H9 (cell line): ENCODE data around the gene SMIM12. TPM values are rescaled to one million over a fixed set of nuclear protein-coding genes. Genes with fewer than 3 reads are reported as not detected.

Experiments
- DNase-seq: peaks from one replicate; pipeline ENCODE4 v3.0.0-alpha.2; 2017
- H2AFZ ChIP-seq: one replicate; pipeline ENCODE4 v1.6.1; 2013; ENCODE audit warnings: mild to moderate bottlenecking, low read length, control low read depth, moderate library complexity
- H2AK5ac ChIP-seq: 2 replicates; pipeline ENCODE4 v1.6.1; 2013; ENCODE audit warnings: low read length, control low read depth, mixed read lengths; ENCODE audit not compliant: insufficient read length
- H2BK120ac ChIP-seq: one replicate; pipeline ENCODE4 v1.6.1; 2013; ENCODE audit warnings: low read depth, mild to moderate bottlenecking, low read length, control low read depth, inconsistent platforms; ENCODE audit not compliant: poor library complexity, severe bottlenecking
- H2BK12ac ChIP-seq: 2 replicates; pipeline ENCODE4 v1.6.1; 2013; ENCODE audit warnings: low read length, control low read depth, mixed read lengths, low read depth; ENCODE audit not compliant: insufficient read length
- H2BK15ac ChIP-seq: 2 replicates; pipeline ENCODE4 v1.6.1; 2013; ENCODE audit warnings: low read depth, low read length, control low read depth
- H2BK20ac ChIP-seq: one replicate; pipeline ENCODE4 v1.6.1; 2013; ENCODE audit warnings: low read depth, mild to moderate bottlenecking, low read length, control low read depth, inconsistent platforms; ENCODE audit not compliant: poor library complexity, severe bottlenecking
- H2BK5ac ChIP-seq: 2 replicates; pipeline ENCODE4 v1.6.1; 2013; ENCODE audit warnings: low read length, control low read depth, mixed read lengths; ENCODE audit not compliant: insufficient read length
- H3K14ac ChIP-seq: 2 replicates; pipeline ENCODE4 v1.6.1; 2013; ENCODE audit warnings: low read length, control low read depth; ENCODE audit not compliant: insufficient read depth
- H3K18ac ChIP-seq: 2 replicates; pipeline ENCODE4 v1.6.1; 2013; ENCODE audit warnings: low read depth, mild to moderate bottlenecking, mixed read lengths, low read length, control low read depth; ENCODE audit not compliant: insufficient read length
- H3K23ac ChIP-seq: 2 replicates; pipeline ENCODE4 v1.6.1; 2013; ENCODE audit warnings: low read length, control low read depth, mixed read lengths, low read depth; ENCODE audit not compliant: insufficient read length
- H3K23me2 ChIP-seq: 2 replicates; pipeline ENCODE4 v1.6.1; 2013; ENCODE audit warnings: low read depth, mild to moderate bottlenecking, mixed read lengths, low read length, control low read depth; ENCODE audit not compliant: insufficient read length, poor library complexity, severe bottlenecking
- H3K27ac ChIP-seq: 2 replicates; pipeline ENCODE4 v1.5.1; 2013; ENCODE audit warnings: low read length, control low read depth, mixed read lengths, low read depth; ENCODE audit not compliant: insufficient read length
- H3K27me3 ChIP-seq: 2 replicates; pipeline ENCODE4 v1.6.1; 2013; ENCODE audit warnings: low read length, control low read depth, inconsistent platforms; ENCODE audit not compliant: insufficient read depth
- H3K4ac ChIP-seq: 2 replicates; pipeline ENCODE4 v1.6.1; 2013; ENCODE audit warnings: low read depth, mild to moderate bottlenecking, control low read depth, inconsistent platforms, low read length, moderate library complexity
- H3K4me1 ChIP-seq: 2 replicates; pipeline ENCODE4 v1.6.1; 2013; ENCODE audit warnings: low read length, control low read depth, inconsistent platforms; ENCODE audit not compliant: insufficient read depth
- H3K4me2 ChIP-seq: 2 replicates; pipeline ENCODE4 v1.6.1; 2013; ENCODE audit warnings: low read length, control low read depth, mixed read lengths; ENCODE audit not compliant: insufficient read length, insufficient read depth
- H3K56ac ChIP-seq: 2 replicates; pipeline ENCODE4 v1.6.1; 2013; ENCODE audit warnings: low read depth, mild to moderate bottlenecking, mixed read lengths, low read length, control low read depth; ENCODE audit not compliant: insufficient read length
- H3K79me1 ChIP-seq: 2 replicates; pipeline ENCODE4 v1.6.1; 2013; ENCODE audit warnings: low read depth, mild to moderate bottlenecking, moderate library complexity, low read length, control low read depth, inconsistent platforms; ENCODE audit not compliant: insufficient read depth, poor library complexity, severe bottlenecking
- H3K79me2 ChIP-seq: 2 replicates; pipeline ENCODE4 v1.6.1; 2013; ENCODE audit warnings: low read length, control low read depth, inconsistent platforms; ENCODE audit not compliant: insufficient read depth
- H3K9ac ChIP-seq: 2 replicates; pipeline ENCODE4 v1.6.1; 2013; ENCODE audit warnings: low read length, control low read depth, mixed read lengths; ENCODE audit not compliant: insufficient read length; ENCODE audit errors: extremely low read depth
- H3K9me3 ChIP-seq: one replicate; pipeline ENCODE4 v1.6.1; 2013; ENCODE audit warnings: low read depth, low read length, inconsistent platforms; ENCODE audit not compliant: control insufficient read depth
- H3T11ph ChIP-seq: one replicate; pipeline ENCODE4 v1.6.1; 2013; ENCODE audit warnings: mild to moderate bottlenecking, low read length, control low read depth, inconsistent platforms
- H4K20me1 ChIP-seq: one replicate; pipeline ENCODE4 v1.6.1; 2013; ENCODE audit not compliant: control insufficient read depth, insufficient read length, insufficient read depth
- H4K5ac ChIP-seq: 2 replicates; pipeline ENCODE4 v1.6.1; 2013; ENCODE audit warnings: low read depth, mild to moderate bottlenecking, mixed read lengths, low read length, control low read depth; ENCODE audit not compliant: insufficient read length
- H4K8ac ChIP-seq: replicated peaks from 2 replicates; pipeline ENCODE4 v1.6.1; 2013; ENCODE audit warnings: low read length, control low read depth, mixed read lengths, low read depth; ENCODE audit not compliant: insufficient read length
- H4K91ac ChIP-seq: 2 replicates; pipeline ENCODE4 v1.6.1; 2013; ENCODE audit warnings: low read depth, mild to moderate bottlenecking, moderate library complexity, mixed read lengths, low read length, control low read depth; ENCODE audit not compliant: insufficient read length
- H3K27ac Mint-ChIP-seq, 3 experiments: 2 replicates in 2 of 3; 3 replicates in 1 of 3; pipeline ENCODE4 v1.8.0; 2020 to 2021; ENCODE audit warnings: mixed read lengths in 3 of 3, mild to moderate bottlenecking in 1 of 3, moderate library complexity in 1 of 3
- H3K27me3 Mint-ChIP-seq: 2 replicates; pipeline ENCODE4 v1.8.0; 2021; ENCODE audit warnings: low read depth, mild to moderate bottlenecking, moderate library complexity, mixed read lengths
- H3K36me3 Mint-ChIP-seq, 3 experiments: 2 replicates in 2 of 3; 3 replicates in 1 of 3; pipeline ENCODE4 v1.8.0; 2020 to 2021; ENCODE audit warnings: low read depth in 3 of 3, mixed read lengths in 3 of 3; ENCODE audit not compliant: insufficient read depth in 1 of 3
- H3K4me1 Mint-ChIP-seq, 2 experiments: 2 replicates each; pipeline ENCODE4 v1.8.0; 2020; ENCODE audit warnings: mixed read lengths in 2 of 2
- H3K4me3 Mint-ChIP-seq, 2 experiments: 2 replicates in 1 of 2; 3 replicates in 1 of 2; pipeline ENCODE4 v1.8.0; 2020 to 2021; ENCODE audit warnings: mild to moderate bottlenecking in 2 of 2, mixed read lengths in 2 of 2, moderate library complexity in 1 of 2
- H3K9me3 Mint-ChIP-seq, 2 experiments: 2 replicates in 1 of 2; 3 replicates in 1 of 2; pipeline ENCODE4 v1.8.0; 2020; ENCODE audit warnings: mild to moderate bottlenecking in 2 of 2, mixed read lengths in 2 of 2, moderate library complexity in 1 of 2
- CTCF ChIP-seq: fragments of 200-600 bp; sonication (generic); conservative IDR thresholded peaks from 3 replicates; pipeline ENCODE4 v1.8.0; 2021; ENCODE audit warnings: antibody characterized with exemption, mild to moderate bottlenecking
- WGBS: extraction: QIAGEN DNeasy Blood & Tissue Kit; methylation state at CpG from one replicate; pipeline ENCODE4 v1.1.7; 2013; ENCODE audit warnings: missing lambda C conversion rate, low lambda C conversion rate, mixed read lengths; ENCODE audit not compliant: insufficient read length; ENCODE audit errors: extremely low coverage; 5-methylcytosine and 5-hydroxymethylcytosine counted together
- total RNA-seq: library from RNA; stranded (reverse); gene quantifications from 2 replicates; pipeline ENCODE4 v1.2.1, GENCODE V29; 2021

The SMIM12 gene
- total RNA-seq, 1 experiment from 2014 or later = 40.9 TPM

- H3K4me3 Mint-ChIP-seq = peak overlapping the region in 1 of 2 experiments; percentile 21; a peak in 1 of 5 replicates
- H4K20me1 ChIP-seq = no peaks in the 10 kb centered on the region
- H3K27ac Mint-ChIP-seq = no peak overlapping the region
- no peak overlapping the region for H3K9ac ChIP-seq
- no peak overlapping the region for H3K18ac ChIP-seq
- H2BK12ac ChIP-seq = no peak overlapping the region
- H4K91ac ChIP-seq = no peak overlapping the region
- H3K36me3 Mint-ChIP-seq = no peaks in the 10 kb centered on the region; a peak in 2 of 7 replicates
- H3K9me3 Mint-ChIP-seq = no peaks in the 10 kb centered on the region
- H3K27me3 ChIP-seq = no peaks in the 10 kb centered on the region
- no peak overlapping the region for H2AFZ ChIP-seq
- no peak overlapping the region; the same call in 1 of the 2 replicates for H3K14ac ChIP-seq
- H2BK5ac ChIP-seq = no peak overlapping the region
- peaks cover 2 to 6% of the 10 kb centered on the region in 2 experiments; a peak in 2 of 4 replicates for H3K4me1 Mint-ChIP-seq
- no peak overlapping the region for H3K27ac ChIP-seq
- H3K9me3 ChIP-seq = no peaks in the 10 kb centered on the region
- H3K23me2 ChIP-seq = no peaks in the 10 kb centered on the region
- H3K4ac ChIP-seq = no peak overlapping the region
- H3K27me3 Mint-ChIP-seq = peaks cover 54% of the 10 kb centered on the region
- no peak overlapping the region for H2BK120ac ChIP-seq
- no peak overlapping the region for H2BK15ac ChIP-seq
- no peak overlapping the region for H3T11ph ChIP-seq
- no peak for DNase-seq
- no peaks in the 10 kb centered on the region for H3K79me2 ChIP-seq
- no peaks in the 10 kb centered on the region for H3K4me1 ChIP-seq
- H3K23ac ChIP-seq = no peak overlapping the region
- no peak overlapping the region for H2BK20ac ChIP-seq
- TF ChIP-seq CTCF = no peak
- H3K79me1 ChIP-seq = no peaks in the 10 kb centered on the region
- H4K5ac ChIP-seq = no peak overlapping the region
- H3K56ac ChIP-seq = no peak overlapping the region
- no peak overlapping the region for H2AK5ac ChIP-seq
- H4K8ac ChIP-seq = no peak overlapping the region
- WGBS = no CpG with 5 or more reads among the region's 9 CpGs
- peak overlapping the region; percentile 3 for H3K4me2 ChIP-seq
Measured at GRCh38 chr1:34866762-34867109, 7.2 kb upstream of the SMIM12 start.
